Limb (tissue), 2 donors: ENCODE results near the gene DHDH.

ENCODE experiments used
- DNase-seq, 2 donors: peaks; one replicate each; pipeline ENCODE4 v3.0.0-alpha.2; 2016; ENCODE audit errors: extremely low spot score in 2 of 2

DHDH gene

GRCh38 chr19:48991873-48992580 lies 58.5 kb downstream of the DHDH start:
- peak; percentile 39 to 59 for DNase-seq

GRCh38 chr19:48992581-48993174 lies 59.2 kb downstream of the DHDH start:
- no peak for DNase-seq

- peak; percentile 99 to 100 for DNase-seq
These were observed 59.9 kb downstream of the DHDH start, which contains the start of the genes GYS1 and RUVBL2 for GRCh38 chr19:48993175-48994034. GYS1 (minus strand) TSS chr19:48993309; CDS start chr19:48993112, 197 bp downstream. RUVBL2 (plus strand) TSS chr19:48993887; CDS start chr19:48993912, 25 bp downstream.

GRCh38 chr19:48994035-48994386 lies 60.5 kb downstream of the DHDH start:
- DNase-seq: no peak
